Activated CD8-positive, alpha-beta memory T cell treated with anti-CD3 and anti-CD28 coated beads, Interleukin-2, amount 10 ng/mL, durations not matched to agents 7 days and 5 days (primary cell): ENCODE data around the gene RNU6-7. TPM values are rescaled to one million over a fixed set of nuclear protein-coding genes. Genes with fewer than 3 reads are reported as not detected.
A peak's percentile ranks its signal among the peaks of the same experiment; 100 is the strongest.

Source experiments
- ATAC-seq: fragments of 150-1000 bp; cut with Tn5 transposase; one replicate; pipeline ENCODE4 v1.10.0; 2021; ENCODE audit warnings: moderate library complexity
- CTCF ChIA-PET: fragments of 350-600 bp; sonication (Branson Sonifier 250); formaldehyde crosslinking; loops from one replicate; lab custom pipeline; 2021; ENCODE audit warnings: antibody characterized with exemption; lab: Charles Lee
- DNase-seq: peaks from one replicate; pipeline ENCODE4 v3.0.0-alpha.2; 2020
- H3K27ac Mint-ChIP-seq: one replicate; pipeline ENCODE4 v1.8.0; 2021; ENCODE audit warnings: mild to moderate bottlenecking, mixed read lengths
- H3K27me3 Mint-ChIP-seq: one replicate; pipeline ENCODE4 v1.8.0; 2021; ENCODE audit warnings: mixed read lengths
- H3K36me3 Mint-ChIP-seq: one replicate; pipeline ENCODE4 v1.8.0; 2021; ENCODE audit warnings: mild to moderate bottlenecking, mixed read lengths
- H3K4me1 Mint-ChIP-seq: one replicate; pipeline ENCODE4 v1.8.0; 2021; ENCODE audit warnings: mixed read lengths
- H3K4me3 Mint-ChIP-seq: one replicate; pipeline ENCODE4 v1.8.0; 2021; ENCODE audit warnings: mild to moderate bottlenecking, moderate library complexity, mixed read lengths
- H3K9me3 Mint-ChIP-seq: one replicate; pipeline ENCODE4 v1.8.0; 2022; ENCODE audit warnings: low read depth, mixed read lengths
- total RNA-seq, 2 experiments: library from RNA; stranded (reverse); gene quantifications; one replicate each; pipeline ENCODE4 v1.2.3, GENCODE V29; 2021

RNU6-7 gene
- total RNA-seq, 2 experiments from 2014 or later: not detected

GRCh38 chr14:32195636-32196035 is 6.2 kb upstream of the RNU6-7 start:
- no peak for ATAC-seq

GRCh38 chr14:32197919-32198318 is 3.9 kb upstream of the RNU6-7 start:
- H3K36me3 Mint-ChIP-seq: no peaks in the 10 kb centered on the region
- no peak for ATAC-seq
- H3K27ac Mint-ChIP-seq: no peak overlapping the region
- no peak overlapping the region for H3K4me3 Mint-ChIP-seq
- CTCF ChIA-PET: interaction anchor here (1.2 to 1.8 kb wide), 3 partner anchors 53 to 125 kb away, joined by 3 read pairs; no protein-coding TSS in a partner anchor
- no peak for DNase-seq
- peaks cover 29% of the 10 kb centered on the region for H3K27me3 Mint-ChIP-seq
- H3K9me3 Mint-ChIP-seq: no peaks in the 10 kb centered on the region
- peaks cover 24% of the 10 kb centered on the region for H3K4me1 Mint-ChIP-seq

More at GRCh38 chr14:32195636-32196035, 6.2 kb upstream of the RNU6-7 start:
- no peak overlapping the region for H3K4me3 Mint-ChIP-seq
- H3K4me1 Mint-ChIP-seq: peaks cover 10% of the 10 kb centered on the region
- no peaks in the 10 kb centered on the region for H3K36me3 Mint-ChIP-seq
- H3K27ac Mint-ChIP-seq: no peak overlapping the region
- CTCF ChIA-PET: no interaction called here
- H3K9me3 Mint-ChIP-seq: no peaks in the 10 kb centered on the region
- peaks cover 34% of the 10 kb centered on the region for H3K27me3 Mint-ChIP-seq
- DNase-seq: no peak

- Mint-ChIP-seq H3K4me3 (peak overlapping the region; percentile 82), H3K27ac (peak overlapping the region; percentile 98), H3K4me1 (peaks cover 34% of the 10 kb centered on the region), H3K36me3 (peaks cover 1% of the 10 kb centered on the region), H3K27me3 (peaks cover 14% of the 10 kb centered on the region), H3K9me3 (no peaks in the 10 kb centered on the region)
- ATAC-seq: no peak
- CTCF ChIA-PET: no interaction called here
- DNase-seq: no peak
Measured at GRCh38 chr14:32200368-32201192, 1.3 kb upstream of the RNU6-7 start.

GRCh38 chr14:32201193-32201815 is 541 bp upstream of the RNU6-7 start:
- CTCF ChIA-PET: interaction anchor here (2.4 kb wide), 1 partner anchor 128 kb away, joined by 7 read pairs; no protein-coding TSS in a partner anchor
- H3K4me1 Mint-ChIP-seq: peaks cover 40% of the 10 kb centered on the region
- no peaks in the 10 kb centered on the region for H3K9me3 Mint-ChIP-seq
- H3K27me3 Mint-ChIP-seq: peaks cover 12% of the 10 kb centered on the region
- H3K27ac Mint-ChIP-seq: peak overlapping the region; percentile 98
- H3K36me3 Mint-ChIP-seq: peaks cover 1% of the 10 kb centered on the region
- DNase-seq (peak; percentile 87), ATAC-seq (peak; percentile 68)
- peak overlapping the region; percentile 82 for H3K4me3 Mint-ChIP-seq

- DNase-seq: no peak
- peak overlapping the region; percentile 82 for H3K4me3 Mint-ChIP-seq
- no peak for ATAC-seq
- peaks cover 1% of the 10 kb centered on the region for H3K36me3 Mint-ChIP-seq
- H3K9me3 Mint-ChIP-seq: no peaks in the 10 kb centered on the region
- peaks cover 13% of the 10 kb centered on the region for H3K27me3 Mint-ChIP-seq
- CTCF ChIA-PET: interaction anchor here (1.3 to 2.4 kb wide), 2 partner anchors 124 to 129 kb away, joined by 3 to 7 read pairs; no protein-coding TSS in a partner anchor
- H3K27ac Mint-ChIP-seq: peak overlapping the region; percentile 98
- H3K4me1 Mint-ChIP-seq: peaks cover 44% of the 10 kb centered on the region
Measured at GRCh38 chr14:32202491-32202997, 699 bp downstream of the RNU6-7 start.

- Mint-ChIP-seq H3K4me3 (peak within 1 kb of the TSS; percentile 82), H3K27me3 (peaks cover 18% of the 10 kb centered on the region), H3K9me3 (no peaks in the 10 kb centered on the region), H3K27ac (peak within 1 kb of the TSS; percentile 98), H3K36me3 (peaks cover 1% of the 10 kb centered on the region), H3K4me1 (peaks cover 43% of the 10 kb centered on the region)
- ATAC-seq: peak; percentile 86
- CTCF ChIA-PET: interaction anchor here (0.7 to 2.4 kb wide), 6 partner anchors 47 to 277 kb away, joined by 3 to 7 read pairs (median 3); no protein-coding TSS in a partner anchor
- peak; percentile 91 for DNase-seq
Measured at GRCh38 chr14:32202998-32203882, 1.4 kb downstream of the RNU6-7 start, which contains the start of gene RNU6-8. TSS of gene RNU6-8 (minus strand) at chr14:32203269.

GRCh38 chr14:32203928-32204357 is 2.1 kb downstream of the RNU6-7 start:
- peak overlapping the region; percentile 89 for H3K27ac Mint-ChIP-seq
- H3K27me3 Mint-ChIP-seq: peaks cover 25% of the 10 kb centered on the region
- CTCF ChIA-PET: interaction anchor here (0.7 to 2.4 kb wide), 5 partner anchors 46 to 277 kb away, joined by 3 to 7 read pairs (median 3); no protein-coding TSS in a partner anchor
- H3K4me3 Mint-ChIP-seq: peak overlapping the region; percentile 82
- ATAC-seq (no peak), DNase-seq (peak; percentile 43)
- H3K4me1 Mint-ChIP-seq: peaks cover 43% of the 10 kb centered on the region
- H3K9me3 Mint-ChIP-seq: no peaks in the 10 kb centered on the region
- H3K36me3 Mint-ChIP-seq: peaks cover 1% of the 10 kb centered on the region

GRCh38 chr14:32205554-32205953 is 3.7 kb downstream of the RNU6-7 start:
- H3K36me3 Mint-ChIP-seq: peaks cover 1% of the 10 kb centered on the region
- H3K9me3 Mint-ChIP-seq: no peaks in the 10 kb centered on the region
- H3K4me1 Mint-ChIP-seq: peaks cover 39% of the 10 kb centered on the region
- no peak for ATAC-seq
- no peak overlapping the region for H3K4me3 Mint-ChIP-seq
- no peak overlapping the region for H3K27ac Mint-ChIP-seq
- peaks cover 29% of the 10 kb centered on the region for H3K27me3 Mint-ChIP-seq
- CTCF ChIA-PET: interaction anchor here (0.8 to 1.2 kb wide), 2 partner anchors 49 to 132 kb away, joined by 3 to 6 read pairs; no protein-coding TSS in a partner anchor
- no peak for DNase-seq

GRCh38 chr14:32205984-32206383 is 4.1 kb downstream of the RNU6-7 start:
- Mint-ChIP-seq H3K36me3 (peaks cover 1% of the 10 kb centered on the region), H3K27ac (no peak overlapping the region), H3K27me3 (peaks cover 29% of the 10 kb centered on the region), H3K4me1 (peaks cover 35% of the 10 kb centered on the region), H3K9me3 (no peaks in the 10 kb centered on the region), H3K4me3 (no peak overlapping the region)
- ATAC-seq (no peak), DNase-seq (no peak)
- CTCF ChIA-PET: interaction anchor here (0.8 to 1.2 kb wide), 2 partner anchors 48 to 133 kb away, joined by 3 to 6 read pairs; no protein-coding TSS in a partner anchor

- no peak for DNase-seq
- no peak for ATAC-seq
- H3K9me3 Mint-ChIP-seq: no peaks in the 10 kb centered on the region
- H3K4me1 Mint-ChIP-seq: peaks cover 34% of the 10 kb centered on the region
- peaks cover 29% of the 10 kb centered on the region for H3K27me3 Mint-ChIP-seq
- no peak overlapping the region for H3K4me3 Mint-ChIP-seq
- CTCF ChIA-PET: interaction anchor here (1.2 to 1.3 kb wide), 2 partner anchors 14 to 48 kb away, joined by 4 to 6 read pairs; no protein-coding TSS in a partner anchor
- H3K36me3 Mint-ChIP-seq: peaks cover 1% of the 10 kb centered on the region
- H3K27ac Mint-ChIP-seq: no peak overlapping the region
Measured at GRCh38 chr14:32206552-32206951, 4.7 kb downstream of the RNU6-7 start.

GRCh38 chr14:32208490-32208889 is 6.6 kb downstream of the RNU6-7 start:
- ATAC-seq: no peak
- CTCF ChIA-PET: interaction anchor here (1.9 kb wide), 1 partner anchor 44 kb away, joined by 4 read pairs; no protein-coding TSS in a partner anchor
- no peak for DNase-seq
- Mint-ChIP-seq H3K9me3 (no peaks in the 10 kb centered on the region), H3K4me1 (peaks cover 20% of the 10 kb centered on the region), H3K36me3 (no peaks in the 10 kb centered on the region), H3K4me3 (no peak overlapping the region), H3K27me3 (peaks cover 27% of the 10 kb centered on the region), H3K27ac (no peak overlapping the region)

GRCh38 chr14:32209471-32209870 is 7.6 kb downstream of the RNU6-7 start:
- Mint-ChIP-seq H3K4me1 (peaks cover 12% of the 10 kb centered on the region), H3K4me3 (no peak overlapping the region), H3K9me3 (no peaks in the 10 kb centered on the region), H3K36me3 (no peaks in the 10 kb centered on the region), H3K27me3 (peaks cover 27% of the 10 kb centered on the region), H3K27ac (no peak overlapping the region)
- ATAC-seq (no peak), DNase-seq (no peak)
- CTCF ChIA-PET: no interaction called here
